HCT116 (cell line): ENCODE measurements around the gene TRABD. TPM values are rescaled to one million over a fixed set of nuclear protein-coding genes. Genes with fewer than 3 reads are reported as not detected.
"Not testable (repeated sequence)": the region's sequence is repeated elsewhere in the genome, so short reads cannot be mapped to it uniquely, and the experiment has no call there.

ENCODE experiments used
- ATAC-seq: fragments of 200-7000 bp; cut with Tn5 transposase; 2 replicates; pipeline ENCODE4 v1.9.1; 2020; ENCODE audit warnings: mild to moderate bottlenecking, moderate library complexity
- BruUV-seq: library from RNA; stranded (reverse); fragments of 400-500 nt; replicated peaks from 2 replicates; lab custom pipeline; 2021; lab: Mats Ljungman, UMichigan
- CTCF ChIA-PET: fragments of 300-600 bp; sonication (Branson Sonifier 250); formaldehyde crosslinking; loops from one replicate; lab custom pipeline; 2021; ENCODE audit warnings: antibody characterized with exemption; lab: Charles Lee
- POLR2A ChIA-PET: fragments of 300-600, 350-600 bp; sonication (Branson Sonifier 250); formaldehyde crosslinking; loops from one replicate; lab custom pipeline; 2021; ENCODE audit warnings: antibody characterized with exemption; lab: Charles Lee
- RAD21 ChIA-PET, 2 experiments: fragments of 300-600 bp; sonication (Branson Sonifier 250); formaldehyde crosslinking; loops; one replicate each; lab custom pipeline; 2023; ENCODE audit warnings: low total read pairs in 2 of 2; ENCODE audit not compliant: uncharacterized antibody in 2 of 2, unreplicated experiment in 2 of 2, low non-redundant PET in 1 of 2; lab: Charles Lee
- DNase-seq: peaks from one replicate; pipeline ENCODE4 v3.0.0-alpha.2; 2010; ENCODE audit warnings: low read depth, low spot score
- H2AFZ ChIP-seq: fragments of 200-600 bp; shearing (Covaris generic), sonication (generic); 2 replicates; pipeline ENCODE4 v1.6.1; 2017; ENCODE audit warnings: low read depth, mixed run types, mixed read lengths, antibody characterized with exemption, low read length; ENCODE audit not compliant: poor library complexity, severe bottlenecking
- H3K27ac ChIP-seq: 2 replicates; pipeline ENCODE4 v1.5.1; 2012; ENCODE audit warnings: low read depth, low read length
- H3K27me3 ChIP-seq: fragments of 200-600 bp; sonication (generic); 2 replicates; pipeline ENCODE4 v1.6.1; 2016; ENCODE audit warnings: mixed run types, low read length, mixed read lengths; ENCODE audit not compliant: insufficient read depth
- H3K36me3 ChIP-seq, 2 experiments: fragments of 200-500 bp in 1 of 2; fragments of 200-600 bp in 1 of 2; sonication (Bioruptor generic) in 1 of 2; sonication (generic) in 1 of 2; 2 replicates each; pipeline versions ENCODE4 v1.5.1 to v1.6.1; 2014 to 2016; ENCODE audit warnings: low read length in 2 of 2, inconsistent platforms in 1 of 2, mixed read lengths in 1 of 2, mixed run types in 1 of 2; ENCODE audit not compliant: insufficient read depth in 2 of 2, control insufficient read depth in 1 of 2
- H3K4me1 ChIP-seq, 2 experiments: fragments of 200-600 bp in 1 of 2; sonication (generic) in 1 of 2; 2 replicates each; pipeline versions ENCODE4 v1.5.1 to v1.6.1; 2012 to 2017; ENCODE audit warnings: low read length in 2 of 2, inconsistent platforms in 1 of 2, mild to moderate bottlenecking in 1 of 2, mixed read lengths in 1 of 2, mixed run types in 1 of 2, moderate library complexity in 1 of 2; ENCODE audit not compliant: insufficient read depth in 2 of 2, control insufficient read depth in 1 of 2
- H3K4me2 ChIP-seq: fragments of 200-600 bp; sonication (generic); 2 replicates; pipeline ENCODE4 v1.6.1; 2017; ENCODE audit warnings: mixed run types, low read length, mixed read lengths
- H3K4me3 ChIP-seq, 2 experiments: fragments of 200-600 bp in 1 of 2; sonication (generic) in 1 of 2; replicated peaks in 1 of 2; 2 replicates each; pipeline ENCODE4 v1.5.1; 2011 to 2016; ENCODE audit warnings: low read length in 2 of 2, control low read depth in 1 of 2, low read depth in 1 of 2, mild to moderate bottlenecking in 1 of 2, mixed read lengths in 1 of 2, mixed run types in 1 of 2
- H3K79me2 ChIP-seq: fragments of 200-600 bp; sonication (generic); 2 replicates; pipeline ENCODE4 v1.6.1; 2017; ENCODE audit warnings: mild to moderate bottlenecking, mixed run types, low read length, moderate library complexity, mixed read lengths; ENCODE audit not compliant: insufficient read depth
- H3K9ac ChIP-seq: fragments of 200-600 bp; sonication (generic); 2 replicates; pipeline ENCODE4 v1.6.1; 2016; ENCODE audit warnings: low read length, mixed read lengths
- H3K9me2 ChIP-seq: fragments of 200-600 bp; sonication (generic), shearing (Covaris generic); 2 replicates; pipeline ENCODE4 v1.6.1; 2017; ENCODE audit warnings: mixed run types, mild to moderate bottlenecking, moderate library complexity; ENCODE audit not compliant: insufficient read depth
- H3K9me3 ChIP-seq, 2 experiments: fragments of 200-500 bp in 1 of 2; fragments of 200-600 bp in 1 of 2; sonication (Bioruptor generic) in 1 of 2; sonication (generic) in 1 of 2; 2 replicates each; pipeline ENCODE4 v1.6.1; 2014 to 2017; ENCODE audit warnings: low read length in 2 of 2, mixed read lengths in 2 of 2, inconsistent platforms in 1 of 2, low read depth in 1 of 2, mild to moderate bottlenecking in 1 of 2, mixed run types in 1 of 2, moderate library complexity in 1 of 2; ENCODE audit not compliant: control insufficient read depth in 1 of 2, insufficient read depth in 1 of 2
- H4K20me1 ChIP-seq: fragments of 200-600 bp; sonication (generic), shearing (Covaris generic); 2 replicates; pipeline ENCODE4 v1.6.1; 2017; ENCODE audit warnings: mixed run types, mild to moderate bottlenecking, moderate library complexity; ENCODE audit not compliant: insufficient read depth
- CBX3 ChIP-seq: IDR thresholded peaks from 2 replicates; pipeline ENCODE4 v1.6.1; 2012; ENCODE audit warnings: low read depth
- EZH2 ChIP-seq: fragments of 200-600 bp; sonication (generic); IDR thresholded peaks from 2 replicates; pipeline ENCODE4 v1.6.1; 2017; ENCODE audit warnings: antibody characterized with exemption, mixed run types
- EZH2phosphoT487 ChIP-seq: fragments of 200-600 bp; IDR thresholded peaks from 2 replicates; pipeline ENCODE4 v1.6.1; 2018; ENCODE audit warnings: antibody characterized with exemption, borderline replicate concordance
- JUND ChIP-seq: IDR thresholded peaks from 2 replicates; pipeline ENCODE4 v1.6.1; 2012
- POLR2A ChIP-seq: IDR thresholded peaks from 2 replicates; pipeline ENCODE4 v1.7.0; 2011; ENCODE audit warnings: borderline replicate concordance; ENCODE audit not compliant: insufficient read depth, insufficient read length; ENCODE audit errors: extremely low read depth
- RAD21 ChIP-seq: IDR thresholded peaks from 2 replicates; pipeline ENCODE4 v1.6.1; 2012; ENCODE audit warnings: low read depth, mild to moderate bottlenecking
- SP1 ChIP-seq: IDR thresholded peaks from 2 replicates; pipeline ENCODE4 v1.6.1; 2012; ENCODE audit warnings: low read depth
- intact Hi-C: fragments of 100-400 bp; cut with micrococcal nuclease; formaldehyde crosslinking; loops from 2 replicates; pipeline ENCODE4 v1.10.0; 2022
- total RNA-seq: library from RNA; stranded (reverse); gene quantifications from one replicate; pipeline ENCODE4 v1.2.1, GENCODE V29; 2021; ENCODE audit not compliant: unreplicated experiment
- TF ChIP-seq, protein P1 (sequence below), 3 experiments: fragments of 200-600 bp in 1 of 3; sonication (generic) in 1 of 3; IDR thresholded peaks in 2 of 3; conservative IDR thresholded peaks in 1 of 3; 2 replicates each; pipeline ENCODE4 v1.5.1; 2012 to 2017; ENCODE audit warnings: low read depth in 2 of 3, low read length in 2 of 3, antibody characterized with exemption in 1 of 3, borderline replicate concordance in 1 of 3, control low read depth in 1 of 3, mild to moderate bottlenecking in 1 of 3, mixed read lengths in 1 of 3, mixed run types in 1 of 3, moderate library complexity in 1 of 3; ENCODE audit not compliant: insufficient read depth in 1 of 3
- TF ChIP-seq, protein P2 (sequence below): IDR thresholded peaks from 2 replicates; pipeline ENCODE4 v1.6.1; 2012

Gene TRABD
- total RNA-seq, 1 experiment from 2014 or later, result 90.3 TPM

DNA sequence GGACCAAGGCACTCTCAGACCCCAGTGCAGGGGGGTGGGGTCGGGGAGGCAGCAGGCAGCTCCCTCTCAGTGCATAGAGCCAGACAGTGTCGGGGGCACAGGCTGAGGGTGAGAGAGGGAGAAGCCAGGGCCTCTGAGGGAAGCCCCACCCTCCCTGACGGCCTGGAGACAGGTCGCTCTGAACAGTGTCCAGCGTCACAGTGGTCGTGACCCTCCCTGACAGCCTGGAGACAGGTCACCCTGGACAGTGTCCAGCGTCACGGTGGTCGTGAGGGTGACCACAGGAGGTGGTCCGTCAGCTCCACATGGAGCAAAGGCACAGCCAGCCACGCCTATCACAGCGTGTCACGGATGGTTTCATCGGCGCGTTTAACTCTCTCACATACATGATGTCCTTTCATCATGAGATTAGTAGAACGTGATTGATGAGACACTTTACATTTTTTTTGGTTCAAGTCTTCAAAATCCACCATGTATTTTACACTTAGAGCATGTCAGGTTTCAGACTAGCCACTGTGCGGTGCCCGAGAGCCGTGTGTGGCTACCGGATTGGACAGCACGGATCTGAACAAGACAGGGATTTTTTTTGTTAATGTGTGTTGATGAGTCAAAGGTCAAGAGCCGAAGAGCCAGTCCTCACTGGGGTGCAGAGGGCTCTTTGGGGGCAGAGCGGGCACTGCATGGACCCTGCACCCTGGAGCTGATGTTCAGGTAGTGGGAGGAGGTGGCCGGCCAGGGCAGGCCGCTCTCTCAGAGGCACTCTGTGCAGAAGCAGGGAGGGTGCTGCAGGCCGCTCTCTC, 39.1 kb upstream of the TRABD start:
- no peak overlapping the region for H3K9ac ChIP-seq
- no peaks in the 10 kb centered on the region for H3K9me3 ChIP-seq
- H4K20me1 ChIP-seq, result no peaks in the 10 kb centered on the region
- no peaks in the 10 kb centered on the region for H3K79me2 ChIP-seq
- ChIA-PET POLR2A (no interaction called here), CTCF (no interaction called here), RAD21 (no interaction called here)
- no peak overlapping the region for H2AFZ ChIP-seq
- no peak overlapping the region for H3K27ac ChIP-seq
- no peaks in the 10 kb centered on the region for H3K27me3 ChIP-seq
- H3K4me3 ChIP-seq, result no peak overlapping the region
- no peaks in the 10 kb centered on the region for H3K36me3 ChIP-seq
- DNase-seq (peak; percentile 32), ATAC-seq (peak; percentile 60)
- no peaks in the 10 kb centered on the region for H3K9me2 ChIP-seq
- TF ChIP-seq, protein P1, sequence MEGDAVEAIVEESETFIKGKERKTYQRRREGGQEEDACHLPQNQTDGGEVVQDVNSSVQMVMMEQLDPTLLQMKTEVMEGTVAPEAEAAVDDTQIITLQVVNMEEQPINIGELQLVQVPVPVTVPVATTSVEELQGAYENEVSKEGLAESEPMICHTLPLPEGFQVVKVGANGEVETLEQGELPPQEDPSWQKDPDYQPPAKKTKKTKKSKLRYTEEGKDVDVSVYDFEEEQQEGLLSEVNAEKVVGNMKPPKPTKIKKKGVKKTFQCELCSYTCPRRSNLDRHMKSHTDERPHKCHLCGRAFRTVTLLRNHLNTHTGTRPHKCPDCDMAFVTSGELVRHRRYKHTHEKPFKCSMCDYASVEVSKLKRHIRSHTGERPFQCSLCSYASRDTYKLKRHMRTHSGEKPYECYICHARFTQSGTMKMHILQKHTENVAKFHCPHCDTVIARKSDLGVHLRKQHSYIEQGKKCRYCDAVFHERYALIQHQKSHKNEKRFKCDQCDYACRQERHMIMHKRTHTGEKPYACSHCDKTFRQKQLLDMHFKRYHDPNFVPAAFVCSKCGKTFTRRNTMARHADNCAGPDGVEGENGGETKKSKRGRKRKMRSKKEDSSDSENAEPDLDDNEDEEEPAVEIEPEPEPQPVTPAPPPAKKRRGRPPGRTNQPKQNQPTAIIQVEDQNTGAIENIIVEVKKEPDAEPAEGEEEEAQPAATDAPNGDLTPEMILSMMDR (IDR thresholded peaks at IDR 0.05 in 2 of 3, conservative IDR thresholded peaks at IDR 0.05 in 1 of 3; ENCODE audit: borderline replicate concordance in 1 of 3, insufficient read depth in 1 of 3, low read depth in 2 of 3, low read length in 2 of 3), result peak; percentile 69 to 85 (median 82); a peak in 5 of 6 replicates
- TF ChIP-seq CBX3 (no peak), POLR2A (no peak), EZH2 (no peak), SP1 (no peak), EZH2phosphoT487 (no peak), RAD21 (peak; percentile 84), JUND (no peak)
- TF ChIP-seq, protein P2, sequence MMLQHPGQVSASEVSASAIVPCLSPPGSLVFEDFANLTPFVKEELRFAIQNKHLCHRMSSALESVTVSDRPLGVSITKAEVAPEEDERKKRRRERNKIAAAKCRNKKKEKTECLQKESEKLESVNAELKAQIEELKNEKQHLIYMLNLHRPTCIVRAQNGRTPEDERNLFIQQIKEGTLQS, result no peak
- no peak overlapping the region for H3K4me2 ChIP-seq
- intact Hi-C loops, result loop anchor here (1.0 to 5.0 kb wide), 2 partner anchors 95 to 214 kb away; no protein-coding TSS in a partner anchor
- H3K4me1 ChIP-seq, result peaks cover 3 to 9% of the 10 kb centered on the region in 2 experiments; a peak in 2 of 4 replicates
- BruUV-seq, result no TSS peak

DNA sequence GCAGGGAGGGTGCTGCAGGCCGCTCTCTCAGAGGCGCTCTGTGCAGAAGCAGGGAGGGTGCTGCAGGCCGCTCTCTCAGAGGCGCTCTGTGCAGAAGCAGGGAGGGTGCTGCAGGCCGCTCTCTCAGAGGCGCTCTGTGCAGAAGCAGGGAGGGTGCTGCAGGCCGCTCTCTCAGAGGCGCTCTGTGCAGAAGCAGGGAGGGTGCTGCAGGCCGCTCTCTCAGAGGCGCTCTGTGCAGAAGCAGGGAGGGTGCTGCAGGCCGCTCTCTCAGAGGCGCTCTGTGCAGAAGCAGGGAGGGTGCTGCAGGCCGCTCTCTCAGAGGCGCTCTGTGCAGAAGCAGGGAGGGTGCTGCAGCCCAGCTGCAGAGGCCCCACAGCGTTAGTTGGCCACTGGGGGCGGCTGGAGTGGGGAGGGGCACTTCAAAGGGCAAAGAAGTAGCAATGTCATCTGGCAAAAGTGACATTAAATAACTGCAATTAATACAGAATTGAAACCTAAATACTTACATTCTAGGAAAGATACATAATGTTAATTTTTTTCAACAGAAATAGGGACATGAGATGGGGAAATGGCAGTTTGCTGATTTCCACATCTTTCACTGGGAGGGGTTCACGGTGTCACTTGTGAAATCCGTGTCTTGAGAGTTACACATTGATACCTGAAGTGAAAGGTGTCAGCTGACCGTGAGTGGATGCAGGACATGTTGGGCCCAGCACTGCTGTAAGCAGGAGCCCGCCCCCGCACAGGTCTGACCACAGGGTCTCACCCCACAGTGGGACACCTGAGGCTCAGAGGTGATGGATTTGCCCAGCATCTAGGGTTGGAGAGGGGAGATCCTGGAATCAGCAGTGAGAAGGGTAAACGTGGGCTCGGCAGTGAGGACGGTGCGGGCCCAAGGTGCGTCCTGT, 38.2 kb upstream of the TRABD start:
- BruUV-seq, H2AFZ ChIP-seq, H3K4me3 ChIP-seq, H3K4me1 ChIP-seq, H3K9me3 ChIP-seq, RAD21 ChIA-PET, H4K20me1 ChIP-seq, H3K79me2 ChIP-seq, DNase-seq, H3K4me2 ChIP-seq, H3K9ac ChIP-seq, H3K9me2 ChIP-seq, ATAC-seq, H3K27me3 ChIP-seq, H3K36me3 ChIP-seq, POLR2A ChIA-PET, H3K27ac ChIP-seq: not testable (repeated sequence)
- CTCF ChIA-PET, result interaction anchor here (1.5 kb wide), 1 partner anchor 117 kb away, joined by 5 read pairs; no protein-coding TSS in a partner anchor
- intact Hi-C loops, result loop anchor here (5.0 kb wide), 1 partner anchor 215 kb away; no protein-coding TSS in a partner anchor
